ENCODE results near the gene IFT88.

- TF ChIP-seq CTCF (IDR thresholded peaks at IDR 0.05), result no peak
- no peak for TF ChIP-seq EP300 (IDR thresholded peaks at IDR 0.05)
- no peak for TF ChIP-seq POLR2A (IDR thresholded peaks at IDR 0.05)
Measured at GRCh38 chr13:20658451-20659040, 91.6 kb downstream of the IFT88 start.
